HepG2 (cell line): ENCODE measurements around the gene ASL. TPM values are rescaled to one million over a fixed set of nuclear protein-coding genes. Genes with fewer than 3 reads are reported as not detected.

Experiments used
- ATAC-seq: fragments of 200-7000 bp; cut with Tn5 transposase; 3 replicates; pipeline ENCODE4 v1.9.1; 2020; ENCODE audit warnings: mild to moderate bottlenecking, moderate library complexity
- BruUV-seq: library from RNA; stranded (reverse); fragments of 400-500 nt; replicated peaks from 2 replicates; lab custom pipeline; 2021; lab: Mats Ljungman, UMichigan
- CTCF ChIA-PET: fragments of 300-600 bp; formaldehyde crosslinking; extraction: SDS; loops from one replicate; lab custom pipeline; 2021; ENCODE audit warnings: low total read pairs, inconsistent platforms, low intra/inter-chr PET ratio; lab: Yijun Ruan, JAX
- POLR2A ChIA-PET: fragments of 350-600 bp; sonication (Branson Sonifier 250); formaldehyde crosslinking; loops from one replicate; lab custom pipeline; 2020; ENCODE audit warnings: antibody characterized with exemption, inconsistent platforms; lab: Yijun Ruan, JAX
- DNase-seq: peaks from one replicate; pipeline ENCODE4 v3.0.0-alpha.2; 2015; ENCODE audit warnings: low spot score
- FAIRE-seq: peaks from 3 replicates; lab custom pipeline; 2011; peaks lifted over from hg19 to GRCh38; lab: Jason Lieb, UNC
- H2AFZ ChIP-seq: one replicate; pipeline ENCODE4 v1.6.1; 2011; ENCODE audit warnings: low read length, inconsistent platforms
- H3K27ac ChIP-seq: fragments of 300-600 bp; 3 replicates; pipeline ENCODE4 v1.8.0; 2011; ENCODE audit warnings: mixed run types, mild to moderate bottlenecking, mixed read lengths, low read length, inconsistent platforms; ENCODE audit not compliant: insufficient read depth; ENCODE audit errors: extremely low read length
- H3K27me3 ChIP-seq, 2 experiments: fragments of 200-600 bp in 1 of 2; 2 replicates in 1 of 2; 3 replicates in 1 of 2; pipeline versions ENCODE4 v1.6.0 to v1.8.0; 2011; ENCODE audit warnings: low read length in 2 of 2, mild to moderate bottlenecking in 2 of 2, moderate library complexity in 2 of 2, inconsistent platforms in 1 of 2; ENCODE audit not compliant: insufficient read depth in 2 of 2, control insufficient read depth in 1 of 2
- H3K36me3 ChIP-seq, 2 experiments: fragments of 200-600 bp in 1 of 2; replicated peaks in 1 of 2; 2 replicates in 1 of 2; 3 replicates in 1 of 2; pipeline versions ENCODE4 v1.5.1 to v1.8.0; 2011; ENCODE audit warnings: low read length in 2 of 2, inconsistent platforms in 1 of 2; ENCODE audit not compliant: insufficient read depth in 2 of 2, control insufficient read depth in 1 of 2
- H3K4me1 ChIP-seq: 2 replicates; pipeline ENCODE4 v1.5.1; 2012; ENCODE audit warnings: low read length, inconsistent platforms; ENCODE audit not compliant: insufficient read depth
- H3K4me2 ChIP-seq: 2 replicates; pipeline ENCODE4 v1.6.0; 2011; ENCODE audit warnings: low read depth, low read length, inconsistent platforms
- H3K4me3 ChIP-seq, 3 experiments: fragments of 200-600 bp in 1 of 3; sonication (generic), shearing (Covaris generic) in 1 of 3; replicated peaks in 1 of 3; 2 replicates each; pipeline ENCODE4 v1.5.1; 2011 to 2016; ENCODE audit warnings: low read length in 3 of 3, inconsistent platforms in 2 of 3, low read depth in 2 of 3, mild to moderate bottlenecking in 2 of 3, control low read depth in 1 of 3, mixed read lengths in 1 of 3; ENCODE audit not compliant: insufficient read depth in 1 of 3
- H3K79me2 ChIP-seq: one replicate; pipeline ENCODE4 v1.6.1; 2011; ENCODE audit warnings: low read length, inconsistent platforms; ENCODE audit not compliant: insufficient read depth
- H3K9ac ChIP-seq: 2 replicates; pipeline ENCODE4 v1.6.0; 2011; ENCODE audit warnings: mild to moderate bottlenecking, low read depth, low read length, inconsistent platforms; ENCODE audit not compliant: insufficient read depth
- H3K9me3 ChIP-seq: 2 replicates; pipeline ENCODE4 v1.5.1; 2012; ENCODE audit warnings: mild to moderate bottlenecking, low read length
- H4K20me1 ChIP-seq: 2 replicates; pipeline ENCODE4 v1.6.0; 2011; ENCODE audit warnings: inconsistent platforms, mild to moderate bottlenecking, low read length, moderate library complexity; ENCODE audit not compliant: insufficient read depth
- GABPA ChIP-seq, 2 experiments: IDR thresholded peaks; 2 replicates each; pipeline ENCODE4 v1.6.1; 2011 to 2016; ENCODE audit warnings: low read depth in 2 of 2, low read length in 1 of 2, missing biosample characterization in 1 of 2, missing genetic modification characterization in 1 of 2
- IRF2 ChIP-seq: IDR thresholded peaks from 2 replicates; pipeline ENCODE4 v1.6.1; 2018; ENCODE audit warnings: missing genetic modification reagents, missing compliant biosample characterization
- KDM4B ChIP-seq: sonication (generic); formaldehyde crosslinking; IDR thresholded peaks from 2 replicates; pipeline ENCODE4 v1.4.0; 2020; ENCODE audit warnings: missing genetic modification reagents
- MIER2 ChIP-seq: IDR thresholded peaks from 2 replicates; pipeline ENCODE4 v1.6.1; 2016; ENCODE audit warnings: missing biosample characterization, missing genetic modification reagents
- SOX6 ChIP-seq, 2 experiments: fragments of 450-650 bp in 1 of 2; sonication (generic) in 1 of 2; formaldehyde crosslinking in 1 of 2; IDR thresholded peaks; 2 replicates each; pipeline versions ENCODE4 v1.4.0 to v1.6.1; 2017 to 2020; ENCODE audit warnings: antibody characterized with exemption in 1 of 2, mild to moderate bottlenecking in 1 of 2, missing genetic modification reagents in 1 of 2
- SRY ChIP-seq: sonication (generic); formaldehyde crosslinking; IDR thresholded peaks from 2 replicates; pipeline ENCODE4 v1.8.0; 2022; ENCODE audit warnings: mild to moderate bottlenecking, missing genetic modification reagents
- U2AF2 ChIP-seq: fragments of 200-400 bp; formaldehyde crosslinking; IDR thresholded peaks from 2 replicates; pipeline ENCODE4 v1.6.1; 2017; ENCODE audit warnings: low read depth, mild to moderate bottlenecking, low read length
- ZFP1 ChIP-seq: IDR thresholded peaks from 2 replicates; pipeline ENCODE4 v1.6.1; 2016
- ZNF383 ChIP-seq: sonication (generic); formaldehyde crosslinking; IDR thresholded peaks from 2 replicates; pipeline ENCODE4 v1.4.0; 2020; ENCODE audit warnings: missing genetic modification reagents, mild to moderate bottlenecking, borderline replicate concordance
- ZNF577 ChIP-seq: sonication (generic); formaldehyde crosslinking; IDR thresholded peaks from 2 replicates; pipeline ENCODE4 v1.4.0; 2020; ENCODE audit warnings: mild to moderate bottlenecking, low read depth, missing genetic modification reagents, borderline replicate concordance
- ZSCAN29 ChIP-seq: sonication (generic); formaldehyde crosslinking; conservative IDR thresholded peaks from 2 replicates; pipeline ENCODE4 v1.4.0; 2020; ENCODE audit warnings: mild to moderate bottlenecking, missing genetic modification reagents
- WGBS: methylation state at CpG from one replicate; pipeline ENCODE4 v1.1.6; 2017; ENCODE audit warnings: low lambda C conversion rate; 5-methylcytosine and 5-hydroxymethylcytosine counted together
- in situ Hi-C: cut with HindIII; loops from 2 replicates; pipeline ENCODE4 v1.10.0; 2017; ENCODE audit warnings: low pct_unique_long_range_greater_than_20kb; ENCODE audit not compliant: extremely low pct_ligation_motif_present
- intact Hi-C: fragments of 100-400 bp; cut with micrococcal nuclease; formaldehyde crosslinking; loops from one replicate; pipeline ENCODE4 v1.10.0; 2022; ENCODE audit not compliant: unreplicated experiment
- polyA plus RNA-seq, 8 experiments: library from polyadenylated mRNA; depleted of rRNA in 3 of 8; stranded (reverse) in 7 of 8; unstranded in 1 of 8; fragments of >200 nt; fragmentation: Illumina TruSeq in 4 of 8; extraction: Trizol in 4 of 8; gene quantifications; 2 replicates each; pipeline versions ENCODE4 v1.2.1 to v1.2.3, GENCODE V29; 2011 to 2016; ENCODE audit warnings: low read depth in 4 of 8, missing spikeins in 1 of 8, mixed read lengths in 1 of 8; ENCODE audit not compliant: insufficient read depth in 1 of 8
- total RNA-seq, 5 experiments: library from RNA; depleted of rRNA; stranded (reverse); fragments of >200 nt; fragmentation: Illumina TruSeq; extraction: Trizol; gene quantifications; 2 replicates each; pipeline ENCODE4 v1.2.3, GENCODE V29; 2016; ENCODE audit warnings: low read depth in 1 of 5
- TF ChIP-seq, protein P1 (sequence below): sonication (generic); formaldehyde crosslinking; IDR thresholded peaks from 2 replicates; pipeline ENCODE4 v1.8.0; 2022; ENCODE audit warnings: mild to moderate bottlenecking, missing genetic modification reagents, moderate library complexity
- TF ChIP-seq, protein P2 (sequence below): sonication (generic); formaldehyde crosslinking; IDR thresholded peaks from 2 replicates; pipeline ENCODE4 v1.5.1; 2020; ENCODE audit warnings: mild to moderate bottlenecking, moderate library complexity, missing genetic modification reagents
- TF ChIP-seq, protein P3 (sequence below): sonication (generic); formaldehyde crosslinking; IDR thresholded peaks from 2 replicates; pipeline ENCODE4 v1.4.0; 2020; ENCODE audit warnings: missing genetic modification reagents, borderline replicate concordance
- TF ChIP-seq, protein P4 (sequence below): sonication (generic); formaldehyde crosslinking; IDR thresholded peaks from 2 replicates; pipeline ENCODE4 v1.4.0; 2020; ENCODE audit warnings: mild to moderate bottlenecking, missing genetic modification reagents

Gene ASL
- total and polyA plus RNA-seq, 2 of the 13 experiments (the other 11 are each of a cell fraction or from before 2014, with no cell fraction given): 71.4 to 96.5 TPM

DNA sequence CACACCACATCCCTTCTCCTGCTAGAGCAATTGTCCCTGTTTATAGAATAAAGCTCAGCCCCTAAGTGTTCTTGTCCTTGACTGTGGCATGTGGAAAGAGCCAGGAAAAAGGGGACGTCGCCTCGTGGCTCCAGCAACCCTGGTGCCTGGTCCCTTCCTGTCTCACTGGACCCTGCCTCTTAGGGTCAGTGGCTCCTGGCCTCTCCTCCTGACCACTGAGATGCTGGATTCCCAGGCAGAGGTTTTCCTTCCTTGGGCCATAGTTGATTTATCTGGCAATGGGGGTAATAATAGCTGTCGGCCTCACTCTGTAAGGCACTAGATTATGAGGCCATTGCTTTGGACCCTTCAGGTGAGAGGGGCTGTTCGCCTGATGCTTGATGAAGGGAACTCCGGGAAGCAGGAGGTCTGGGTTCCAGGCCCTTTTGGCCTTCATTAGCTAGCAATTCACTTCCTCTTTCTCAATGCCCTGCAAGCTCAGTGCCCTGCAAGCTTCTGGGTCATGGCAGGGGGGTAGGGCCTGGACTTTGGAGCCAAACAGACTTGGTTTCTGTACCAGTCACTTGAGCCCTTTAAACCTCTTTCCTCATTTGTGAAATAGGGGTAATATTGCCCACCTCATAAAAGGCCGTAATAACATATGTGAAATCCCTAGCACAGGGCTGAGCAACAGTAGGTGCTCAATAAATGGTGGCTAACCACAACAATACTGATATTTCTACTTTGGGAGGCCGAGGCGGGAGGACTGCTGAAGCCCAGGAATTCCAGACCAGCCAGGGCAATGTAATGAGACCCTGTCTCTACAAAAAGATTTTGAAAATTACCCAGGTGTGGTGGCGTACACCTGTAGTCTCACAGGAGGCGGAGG, 1.1 kb downstream of the ASL start:
- intact Hi-C loops: loop anchor here (5.0 kb wide), 1 partner anchor 36 kb away; the partner anchor contains the start of gene CRCP
- ATAC-seq: peak; percentile 12
- CTCF ChIA-PET: interaction anchor here (1.3 kb wide), 1 partner anchor 27 kb away, joined by 3 read pairs; no protein-coding TSS in a partner anchor
- TF ChIP-seq SOX6 (IDR thresholded peaks at IDR 0.05) (no peak), SOX6 (CRISPR knock-in tag; IDR thresholded peaks at IDR 0.05) (peak; percentile 51), MIER2 (CRISPR knock-in tag) (no peak), SRY (CRISPR knock-in tag) (no peak; the same call in 1 of the 2 replicates), ZFP1 (CRISPR knock-in tag) (no peak), ZNF383 (CRISPR knock-in tag) (no peak), ZNF577 (no peak), GABPA (IDR thresholded peaks at IDR 0.05; ENCODE audit: low read depth, low read length) (no peak), GABPA (CRISPR knock-in tag; IDR thresholded peaks at IDR 0.05; ENCODE audit: low read depth) (no peak), KDM4B (no peak; the same call in 1 of the 2 replicates), U2AF2 (no peak), ZSCAN29 (CRISPR knock-in tag) (no peak), IRF2 (CRISPR knock-in tag) (peak; percentile 19; the same call in 1 of the 2 replicates)
- TF ChIP-seq, protein P1, sequence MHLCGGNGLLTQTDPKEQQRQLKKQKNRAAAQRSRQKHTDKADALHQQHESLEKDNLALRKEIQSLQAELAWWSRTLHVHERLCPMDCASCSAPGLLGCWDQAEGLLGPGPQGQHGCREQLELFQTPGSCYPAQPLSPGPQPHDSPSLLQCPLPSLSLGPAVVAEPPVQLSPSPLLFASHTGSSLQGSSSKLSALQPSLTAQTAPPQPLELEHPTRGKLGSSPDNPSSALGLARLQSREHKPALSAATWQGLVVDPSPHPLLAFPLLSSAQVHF: no peak
- TF ChIP-seq, protein P2, sequence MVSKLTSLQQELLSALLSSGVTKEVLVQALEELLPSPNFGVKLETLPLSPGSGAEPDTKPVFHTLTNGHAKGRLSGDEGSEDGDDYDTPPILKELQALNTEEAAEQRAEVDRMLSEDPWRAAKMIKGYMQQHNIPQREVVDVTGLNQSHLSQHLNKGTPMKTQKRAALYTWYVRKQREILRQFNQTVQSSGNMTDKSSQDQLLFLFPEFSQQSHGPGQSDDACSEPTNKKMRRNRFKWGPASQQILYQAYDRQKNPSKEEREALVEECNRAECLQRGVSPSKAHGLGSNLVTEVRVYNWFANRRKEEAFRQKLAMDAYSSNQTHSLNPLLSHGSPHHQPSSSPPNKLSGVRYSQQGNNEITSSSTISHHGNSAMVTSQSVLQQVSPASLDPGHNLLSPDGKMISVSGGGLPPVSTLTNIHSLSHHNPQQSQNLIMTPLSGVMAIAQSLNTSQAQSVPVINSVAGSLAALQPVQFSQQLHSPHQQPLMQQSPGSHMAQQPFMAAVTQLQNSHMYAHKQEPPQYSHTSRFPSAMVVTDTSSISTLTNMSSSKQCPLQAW (CRISPR knock-in tag): no peak
- TF ChIP-seq, protein P3, sequence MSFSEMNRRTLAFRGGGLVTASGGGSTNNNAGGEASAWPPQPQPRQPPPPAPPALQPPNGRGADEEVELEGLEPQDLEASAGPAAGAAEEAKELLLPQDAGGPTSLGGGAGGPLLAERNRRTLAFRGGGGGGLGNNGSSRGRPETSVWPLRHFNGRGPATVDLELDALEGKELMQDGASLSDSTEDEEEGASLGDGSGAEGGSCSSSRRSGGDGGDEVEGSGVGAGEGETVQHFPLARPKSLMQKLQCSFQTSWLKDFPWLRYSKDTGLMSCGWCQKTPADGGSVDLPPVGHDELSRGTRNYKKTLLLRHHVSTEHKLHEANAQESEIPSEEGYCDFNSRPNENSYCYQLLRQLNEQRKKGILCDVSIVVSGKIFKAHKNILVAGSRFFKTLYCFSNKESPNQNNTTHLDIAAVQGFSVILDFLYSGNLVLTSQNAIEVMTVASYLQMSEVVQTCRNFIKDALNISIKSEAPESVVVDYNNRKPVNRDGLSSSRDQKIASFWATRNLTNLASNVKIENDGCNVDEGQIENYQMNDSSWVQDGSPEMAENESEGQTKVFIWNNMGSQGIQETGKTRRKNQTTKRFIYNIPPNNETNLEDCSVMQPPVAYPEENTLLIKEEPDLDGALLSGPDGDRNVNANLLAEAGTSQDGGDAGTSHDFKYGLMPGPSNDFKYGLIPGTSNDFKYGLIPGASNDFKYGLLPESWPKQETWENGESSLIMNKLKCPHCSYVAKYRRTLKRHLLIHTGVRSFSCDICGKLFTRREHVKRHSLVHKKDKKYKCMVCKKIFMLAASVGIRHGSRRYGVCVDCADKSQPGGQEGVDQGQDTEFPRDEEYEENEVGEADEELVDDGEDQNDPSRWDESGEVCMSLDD (CRISPR knock-in tag): no peak
- TF ChIP-seq, protein P4, sequence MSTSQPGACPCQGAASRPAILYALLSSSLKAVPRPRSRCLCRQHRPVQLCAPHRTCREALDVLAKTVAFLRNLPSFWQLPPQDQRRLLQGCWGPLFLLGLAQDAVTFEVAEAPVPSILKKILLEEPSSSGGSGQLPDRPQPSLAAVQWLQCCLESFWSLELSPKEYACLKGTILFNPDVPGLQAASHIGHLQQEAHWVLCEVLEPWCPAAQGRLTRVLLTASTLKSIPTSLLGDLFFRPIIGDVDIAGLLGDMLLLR: no peak

More for the DNA sequence above, 1.1 kb downstream of the ASL start:
- in situ Hi-C loops: no loop called here
- Histone ChIP-seq H3K9ac (peak overlapping the region; percentile 79), H3K4me2 (peak overlapping the region; percentile 96), H3K79me2 (peaks cover 13% of the 10 kb centered on the region), H3K27ac (peak overlapping the region; percentile 65), H4K20me1 (no peaks in the 10 kb centered on the region), H3K36me3 (peaks cover 4 to 12% of the 10 kb centered on the region in 2 experiments; a peak in 2 of 5 replicates), H3K9me3 (no peaks in the 10 kb centered on the region), H3K27me3 (peaks cover 0 to 3% of the 10 kb centered on the region in 2 experiments; a peak in 1 of 5 replicates), H3K4me3 (peak overlapping the region; percentile 84 to 95 (median 85)), H2AFZ (no peak overlapping the region), H3K4me1 (peaks cover 26% of the 10 kb centered on the region)
- DNase-seq (peak; percentile 70), FAIRE-seq (peak; percentile 66)
- 46% methylated on average over 9 of the region's 11 CpGs for WGBS
- BruUV-seq: no TSS peak
- POLR2A ChIA-PET: interaction anchor here (0.5 to 2.8 kb wide), 17 partner anchors 9 to 450 kb away, joined by 3 to 36 read pairs (median 3); partner anchors contain the start of gene CRCP
